ENCODE data around the gene MAP7D2.

Gene MAP7D2

DNA sequence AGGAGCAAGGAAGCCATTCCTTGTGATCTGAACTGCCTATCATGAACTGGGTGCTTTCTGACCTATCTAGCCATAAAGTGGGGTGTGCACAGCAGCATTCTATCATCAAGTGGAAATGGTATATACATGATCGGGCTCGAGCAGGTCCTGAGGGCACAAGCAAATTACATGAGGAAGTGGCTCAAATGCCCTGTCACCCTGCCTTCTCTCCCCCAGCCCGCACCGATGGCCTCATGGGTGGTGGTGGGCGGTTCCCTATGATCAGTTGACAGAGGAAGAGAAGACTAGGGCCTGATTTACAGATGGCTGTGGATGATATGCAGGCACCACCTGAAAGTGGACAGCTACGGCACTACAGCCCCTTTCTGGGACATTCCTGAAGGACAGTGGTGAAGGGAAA, 79.5 kb downstream of the MAP7D2 start:
- no peak for DNase-seq

DNA sequence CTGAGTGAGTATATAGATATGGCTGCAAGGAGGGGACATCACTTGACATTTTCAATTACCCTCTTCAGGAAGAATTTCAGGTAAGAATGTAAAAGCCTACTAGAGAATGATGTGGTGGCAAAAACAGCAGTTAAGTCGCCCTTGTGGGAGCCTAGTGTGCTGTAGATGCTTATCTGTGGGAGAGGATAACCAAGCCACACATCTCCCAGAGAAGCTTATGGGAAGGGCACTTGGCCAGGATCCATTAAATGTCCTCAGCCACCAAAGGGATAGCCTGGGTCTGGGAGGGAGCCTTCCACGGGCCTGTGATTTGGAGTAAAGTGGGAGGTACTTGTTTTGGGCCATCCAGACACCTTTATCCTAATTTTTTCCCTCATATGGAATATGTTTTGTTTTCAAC, 84.5 kb downstream of the MAP7D2 start:
- no peak for DNase-seq

DNA sequence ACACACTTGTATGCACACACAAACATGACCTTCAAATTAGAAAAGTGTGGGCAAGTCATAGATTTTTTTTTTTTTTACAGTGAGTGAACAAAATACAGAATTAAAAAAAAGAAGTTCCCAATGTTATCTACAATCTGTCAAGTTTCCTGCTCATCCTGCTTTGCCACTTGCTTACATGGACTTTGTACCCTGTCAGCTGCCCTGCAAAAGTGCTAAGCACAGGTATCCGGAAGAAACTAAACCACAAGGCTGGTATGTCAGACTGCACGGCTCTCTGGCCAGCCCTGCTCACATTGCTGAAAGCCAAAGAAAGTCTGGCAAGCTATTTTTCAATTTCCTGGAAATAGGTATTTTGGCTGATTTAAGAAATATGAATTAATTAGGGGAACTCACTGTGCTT, 87.0 kb downstream of the MAP7D2 start:
- no peak for DNase-seq

DNA sequence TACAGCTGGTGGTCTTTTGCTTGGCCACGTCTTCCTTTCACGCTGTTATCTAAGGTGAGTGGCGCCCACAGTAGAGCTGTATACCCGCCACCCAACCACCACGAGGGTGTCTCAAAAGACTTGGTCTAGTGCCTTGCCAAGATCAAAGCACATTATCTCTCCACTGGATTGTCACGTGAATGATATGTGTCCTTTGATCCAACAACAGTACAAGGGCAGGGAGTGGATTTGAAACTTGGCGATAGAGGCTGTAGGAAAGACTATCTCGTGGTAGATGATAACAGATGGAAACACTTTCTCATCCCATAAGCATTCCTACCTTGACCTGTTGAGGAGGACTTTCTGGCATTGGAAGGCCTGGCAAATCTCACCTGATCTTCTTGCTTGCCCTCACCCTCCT, 88.1 kb downstream of the MAP7D2 start:
- no peak for DNase-seq

DNA sequence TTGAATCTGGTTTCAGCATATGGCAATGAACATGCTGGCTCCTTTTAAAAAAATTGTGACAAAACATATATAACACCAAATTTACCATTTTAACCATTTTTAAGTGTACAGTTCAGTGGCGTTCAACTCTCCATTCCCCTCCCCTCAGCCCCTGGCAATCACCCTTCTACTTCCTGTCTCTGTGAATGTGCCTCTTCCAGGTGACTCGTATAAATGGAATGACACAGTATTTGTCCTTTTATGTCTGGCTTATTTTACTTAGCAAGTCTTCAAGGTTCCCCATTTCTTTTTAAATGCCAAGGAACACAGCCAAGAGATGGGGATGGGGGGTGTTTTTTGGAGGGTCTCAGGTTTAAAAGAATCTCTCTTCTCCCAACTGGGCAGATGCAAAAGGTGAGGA, 90.4 kb downstream of the MAP7D2 start:
- no peak for DNase-seq

DNA sequence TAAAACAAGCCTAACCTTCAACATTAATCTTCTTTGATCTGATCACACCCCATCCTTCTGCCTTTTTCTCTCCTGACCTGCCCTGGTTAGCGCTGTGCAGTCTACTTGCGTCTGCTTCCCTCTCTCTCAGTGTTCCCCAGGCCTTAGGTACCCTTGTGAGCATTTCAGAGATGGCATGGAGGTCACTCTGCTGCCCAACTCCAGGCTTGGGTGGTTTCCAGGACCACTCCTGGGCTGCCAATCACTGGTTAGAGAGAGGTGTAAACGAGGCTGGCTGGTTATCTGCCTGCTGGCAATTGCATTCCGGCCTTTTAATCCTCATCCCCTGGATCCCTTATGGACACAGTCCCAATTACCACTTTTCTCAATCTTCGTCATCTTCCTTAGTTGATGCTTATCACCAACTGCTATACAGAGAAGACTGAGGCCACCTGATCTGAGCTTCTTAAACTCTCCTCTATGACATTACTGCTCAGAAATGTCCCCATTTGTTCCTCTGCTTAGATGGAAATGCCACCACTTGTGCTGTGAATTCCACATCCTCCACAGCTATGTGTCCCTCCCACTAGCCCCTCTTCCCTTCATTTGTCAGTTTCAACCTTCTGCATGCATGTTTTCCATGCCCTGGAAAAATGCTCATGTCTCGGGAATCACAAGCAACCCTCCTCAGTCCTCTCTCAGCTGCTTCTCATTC, 96.9 kb downstream of the MAP7D2 start:
- no peak for DNase-seq

DNA sequence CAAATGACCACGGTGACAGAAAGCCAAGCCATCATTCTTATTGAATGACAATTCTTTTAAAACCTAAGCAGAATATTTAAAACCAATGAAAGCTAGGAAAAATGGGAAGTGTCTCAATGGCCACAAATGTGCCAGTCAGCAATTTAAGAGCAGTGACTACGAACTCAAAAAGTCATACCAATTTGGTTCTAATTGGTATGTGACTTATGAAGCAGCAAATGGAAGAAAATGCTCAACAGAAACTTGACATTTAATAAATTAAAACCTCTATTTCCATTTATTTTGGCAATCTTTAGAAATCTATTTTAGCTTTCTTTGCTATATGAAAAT, 100.1 kb downstream of the MAP7D2 start:
- DNase-seq = no peak

DNA sequence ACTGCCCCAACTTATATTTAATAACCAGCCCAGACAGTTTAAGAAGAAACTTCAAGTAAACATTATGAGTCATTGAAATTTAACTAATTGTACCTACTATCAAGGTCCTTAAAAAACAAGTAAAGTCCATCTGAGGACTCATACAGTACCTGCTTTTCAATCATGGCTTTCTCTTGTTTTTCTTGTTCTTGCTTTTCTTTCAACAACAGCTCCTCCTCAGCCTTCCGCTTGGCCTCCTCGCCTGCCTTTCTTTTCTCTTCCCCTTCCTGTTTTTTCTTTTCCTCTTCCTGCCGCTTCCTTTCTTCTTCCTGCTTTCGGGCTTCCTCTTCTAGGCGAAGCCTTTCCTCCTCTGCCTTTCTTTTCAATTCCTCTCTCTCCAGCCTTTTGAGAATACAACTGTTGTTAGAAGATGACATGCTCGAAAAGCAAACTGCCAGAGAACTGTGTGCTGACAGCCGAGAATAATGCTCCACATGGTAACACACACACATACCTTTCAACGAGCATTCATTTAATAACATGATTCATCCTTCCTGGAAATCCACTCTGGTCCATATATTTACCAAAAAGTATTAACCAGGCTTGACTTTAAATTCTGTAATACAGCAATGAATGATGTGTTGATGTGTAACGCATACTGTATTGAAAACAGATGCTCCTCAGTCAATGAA, 100.6 kb downstream of the MAP7D2 start:
- DNase-seq = no peak

DNA sequence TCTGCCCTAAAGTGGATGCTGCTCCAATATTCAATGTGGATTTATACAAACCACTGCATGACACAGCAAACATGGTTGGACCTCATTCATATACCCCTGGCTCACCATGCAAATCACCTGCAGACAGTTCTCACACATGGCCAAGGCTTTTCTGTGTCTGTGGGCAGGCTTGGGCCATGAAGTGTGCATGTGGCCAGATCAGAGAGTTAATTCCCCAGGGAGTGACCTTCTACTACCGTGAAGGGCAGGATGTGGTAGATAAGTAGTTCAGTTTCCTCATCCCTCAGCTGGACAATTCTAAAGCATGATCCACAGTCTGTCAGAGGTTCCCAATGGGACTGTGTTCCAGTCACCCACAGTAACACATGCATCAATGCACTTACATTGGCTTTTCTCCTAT, 101.3 kb downstream of the MAP7D2 start:
- no peak for DNase-seq

DNA sequence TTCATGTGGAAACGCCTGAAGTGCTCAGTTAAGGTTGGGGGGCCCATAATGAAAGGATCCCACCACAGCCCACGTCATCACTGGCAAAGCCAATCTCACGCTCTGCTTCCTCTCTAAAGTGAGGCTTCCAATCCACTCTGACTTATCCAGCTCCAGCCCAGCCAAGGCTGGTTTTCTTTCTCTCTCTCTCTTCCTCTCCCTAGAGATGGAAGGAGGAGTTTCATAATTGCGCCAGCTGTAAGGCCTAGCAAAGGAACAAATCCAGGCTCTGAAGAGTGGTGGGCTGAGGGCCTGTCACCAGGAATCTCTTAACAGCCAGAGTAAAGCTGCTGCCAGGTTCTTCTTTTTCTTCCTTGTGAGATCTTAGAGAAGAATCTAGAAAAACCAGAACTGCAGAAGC, 105.1 kb downstream of the MAP7D2 start:
- no peak for DNase-seq

DNA sequence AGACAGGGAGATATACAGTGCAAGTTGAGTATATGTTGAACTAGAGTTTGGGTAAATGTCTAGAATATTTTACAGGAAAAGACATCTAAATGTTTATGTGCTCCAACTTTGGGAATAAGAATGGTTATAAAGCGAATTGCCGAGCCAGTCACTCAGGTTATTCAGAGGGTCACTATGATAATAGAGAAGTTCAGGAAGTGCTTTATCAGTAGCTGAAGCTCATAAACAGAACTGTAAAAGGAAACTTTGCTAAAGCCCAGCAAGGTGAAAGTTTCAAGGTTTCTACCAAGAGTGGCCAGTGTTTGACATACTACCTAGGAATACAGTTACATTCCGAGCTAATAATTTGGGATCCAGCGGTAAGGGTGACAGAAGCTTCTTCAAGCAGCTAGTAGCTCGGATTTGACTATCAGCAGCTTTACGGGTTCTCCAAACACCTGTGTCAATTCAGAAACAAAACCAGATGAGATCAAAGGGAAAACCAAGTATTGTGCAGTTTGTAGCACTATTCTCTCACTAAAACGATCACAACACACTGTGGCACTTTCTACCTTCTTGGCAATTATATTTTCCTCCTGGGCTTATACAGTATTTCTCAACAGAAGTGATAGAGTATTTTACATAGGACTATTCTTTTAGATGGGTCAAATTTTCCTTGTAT, 108.6 kb downstream of the MAP7D2 start:
- DNase-seq = no peak

DNA sequence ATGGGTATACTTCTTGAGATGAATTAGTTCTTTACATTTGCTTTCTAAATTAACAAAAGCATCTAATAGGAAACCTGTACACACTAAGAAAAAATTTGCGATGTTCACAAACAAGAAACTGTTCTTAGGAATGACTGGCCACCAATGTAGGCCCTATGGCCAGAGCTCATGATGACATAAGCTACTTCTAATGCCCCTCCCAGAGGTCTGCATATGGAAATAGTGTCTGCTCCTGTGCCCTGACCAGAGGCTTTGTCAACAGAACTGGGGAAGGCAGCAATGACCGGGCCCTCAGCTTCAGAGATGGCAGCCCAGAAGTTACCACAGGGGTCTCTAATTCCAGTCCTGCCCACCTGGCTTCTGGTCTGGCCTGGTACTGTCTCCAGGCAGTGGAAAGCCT, 110.8 kb downstream of the MAP7D2 start:
- DNase-seq = no peak

DNA sequence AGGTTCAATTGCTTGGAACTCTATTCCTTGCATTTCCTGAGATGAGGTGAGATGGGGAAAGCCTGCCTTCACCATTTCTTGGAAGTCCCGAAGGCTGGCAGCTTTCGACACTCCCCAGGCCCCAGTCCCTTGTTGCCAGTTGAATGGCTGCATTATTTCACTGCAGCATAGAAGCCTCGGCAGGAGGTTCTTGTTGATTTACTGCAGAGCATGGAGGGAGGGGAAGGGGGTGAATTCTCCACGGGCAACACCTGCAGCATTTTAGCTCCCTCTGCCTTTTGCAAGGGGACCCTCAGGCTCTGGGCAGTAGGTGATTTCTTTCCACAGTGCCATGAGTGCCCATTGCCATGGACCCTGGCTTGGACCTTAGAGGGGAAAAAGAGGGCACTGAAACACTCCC, 115.1 kb downstream of the MAP7D2 start:
- no peak for DNase-seq

DNA sequence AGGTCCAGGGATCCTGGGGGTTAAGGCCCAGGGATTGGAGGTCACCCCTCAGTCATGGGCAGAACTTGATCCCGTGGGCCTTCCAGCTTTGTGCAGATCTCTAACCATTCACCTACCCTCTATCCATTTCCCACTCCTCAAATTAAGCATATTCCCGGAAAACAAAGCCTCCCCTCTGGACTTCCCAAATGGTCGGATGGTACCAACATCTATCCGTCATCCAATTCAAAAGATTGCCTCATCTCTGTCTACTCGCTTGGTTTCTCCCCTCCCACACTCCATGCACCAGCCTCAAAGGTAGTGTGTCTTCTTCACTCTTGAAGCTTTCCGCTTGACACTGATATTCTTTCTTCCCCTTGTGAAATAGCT, 125.4 kb downstream of the MAP7D2 start:
- DNase-seq = no peak

DNA sequence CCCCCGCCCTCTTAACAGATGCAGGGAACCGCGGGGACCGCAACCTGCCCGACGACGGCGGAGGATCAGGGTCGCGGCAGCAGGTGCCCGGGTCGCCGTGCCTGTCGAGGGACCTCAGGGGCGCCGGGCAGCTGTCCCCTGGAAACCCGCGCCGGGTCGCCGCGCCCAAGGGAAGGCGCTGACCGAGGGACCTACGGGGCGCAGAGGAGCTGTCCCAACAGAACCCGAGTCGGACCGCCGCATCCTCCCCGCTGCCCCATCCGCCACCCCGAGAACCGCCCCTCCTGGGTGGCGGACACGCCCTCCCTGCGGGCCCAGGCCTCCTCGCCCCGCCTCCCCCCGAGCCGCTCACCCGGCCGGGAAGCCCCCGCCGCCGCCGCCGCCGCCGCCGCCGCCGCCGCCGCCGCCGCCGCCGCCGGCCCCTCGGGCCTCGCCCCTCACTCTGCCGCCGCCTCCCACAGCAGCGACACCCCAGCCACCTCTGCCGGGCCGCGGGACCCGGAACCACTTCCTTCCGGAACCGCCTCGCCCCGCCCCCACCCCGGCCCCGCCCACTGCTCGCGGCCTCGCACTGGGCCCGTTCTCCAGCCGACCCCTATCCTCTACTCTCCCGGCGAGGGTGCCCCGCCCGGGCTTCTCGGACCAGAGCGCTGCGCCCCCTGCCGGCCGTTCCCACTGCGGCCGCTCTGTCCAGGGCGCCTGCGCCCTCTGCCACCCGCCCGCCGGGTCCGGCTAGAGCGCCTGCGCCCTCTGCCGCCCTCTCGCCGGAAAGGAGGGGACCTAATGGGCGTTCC, 126.0 kb downstream of the MAP7D2 start, which contains the start of gene BCLAF3:
Gene BCLAF3 (minus strand): TSS at position 506 of the 794 bp plus-strand sequence. CDS start 20,797 bp downstream, outside the sequence.
- peak; percentile 95 for DNase-seq

DNA sequence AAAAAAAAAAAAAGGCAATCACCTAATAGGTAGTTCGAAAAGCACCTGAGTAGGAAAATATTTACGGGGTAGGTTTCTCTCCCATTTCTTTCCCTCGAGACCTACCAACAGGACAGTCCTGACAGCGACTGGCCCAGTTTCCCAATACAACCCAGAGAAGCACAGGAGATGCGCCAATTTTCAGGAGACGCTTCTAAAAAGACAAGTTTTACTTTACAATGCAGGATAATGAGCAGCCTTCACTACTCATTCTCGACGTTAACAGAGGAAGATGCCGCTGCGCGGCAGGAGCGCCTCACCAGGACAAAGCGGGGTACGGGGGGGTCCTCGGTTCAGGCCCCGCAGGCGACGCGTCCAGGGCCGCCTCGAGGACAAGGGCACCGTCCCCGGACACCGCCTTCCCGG, 126.6 kb downstream of the MAP7D2 start:
- DNase-seq = peak; percentile 14

DNA sequence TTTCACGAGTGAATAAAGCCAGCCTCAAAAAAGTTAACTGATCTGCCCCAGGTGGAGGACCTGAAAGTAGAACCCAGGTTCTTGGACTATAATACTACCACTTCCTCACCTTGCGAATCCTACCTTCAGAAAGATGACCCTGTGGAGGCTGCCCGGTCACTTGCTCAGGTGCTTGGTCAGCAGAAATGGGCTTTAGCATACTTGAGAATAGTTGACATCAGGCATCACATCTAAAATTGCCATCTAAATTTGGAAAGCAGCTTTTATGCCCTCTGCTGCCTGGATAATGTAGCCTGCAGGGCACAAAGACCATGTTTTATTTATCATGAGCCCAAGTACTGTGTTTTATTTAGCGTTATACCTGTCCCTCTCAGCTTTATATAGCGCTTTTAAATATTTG, 128.9 kb downstream of the MAP7D2 start:
- DNase-seq = no peak

DNA sequence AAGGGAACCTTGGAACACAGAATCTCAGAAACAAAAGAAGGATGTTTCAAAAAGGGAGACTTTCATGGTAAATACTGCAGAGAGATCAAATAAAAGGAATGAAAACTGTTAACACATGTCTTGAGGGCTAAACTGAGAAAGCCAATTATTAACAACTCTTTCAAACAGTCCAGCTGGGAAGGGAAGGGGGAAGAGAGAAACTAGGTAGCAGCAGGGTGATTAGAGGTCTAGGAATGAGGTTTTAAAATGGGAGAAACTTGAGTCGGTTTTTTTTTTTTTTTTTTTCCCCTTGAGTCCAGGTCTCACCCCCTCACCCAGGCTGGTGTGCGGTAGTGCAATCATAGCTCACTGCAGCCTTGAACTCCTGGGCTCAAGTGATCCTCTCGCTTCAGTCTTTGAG, 130.2 kb downstream of the MAP7D2 start:
- DNase-seq = no peak

DNA sequence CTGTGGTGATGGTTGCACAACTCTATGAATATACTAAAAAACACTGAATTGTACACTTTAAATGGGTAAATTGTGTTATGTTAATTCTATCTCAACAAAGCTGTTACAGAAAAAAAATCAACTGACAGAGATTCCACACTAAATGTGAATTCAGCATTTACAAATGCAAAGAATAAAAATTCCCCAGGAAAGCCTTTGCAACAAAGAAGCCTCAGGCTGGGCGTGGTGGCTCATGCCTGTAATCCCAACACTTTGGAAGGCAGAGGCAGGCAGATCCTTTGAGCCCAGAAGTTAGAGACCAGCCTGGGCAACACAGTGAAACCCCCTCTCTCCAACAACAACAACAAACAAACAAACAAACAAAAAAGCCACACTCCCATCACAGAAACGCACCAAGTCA, 134.8 kb downstream of the MAP7D2 start:
- DNase-seq = no peak

DNA sequence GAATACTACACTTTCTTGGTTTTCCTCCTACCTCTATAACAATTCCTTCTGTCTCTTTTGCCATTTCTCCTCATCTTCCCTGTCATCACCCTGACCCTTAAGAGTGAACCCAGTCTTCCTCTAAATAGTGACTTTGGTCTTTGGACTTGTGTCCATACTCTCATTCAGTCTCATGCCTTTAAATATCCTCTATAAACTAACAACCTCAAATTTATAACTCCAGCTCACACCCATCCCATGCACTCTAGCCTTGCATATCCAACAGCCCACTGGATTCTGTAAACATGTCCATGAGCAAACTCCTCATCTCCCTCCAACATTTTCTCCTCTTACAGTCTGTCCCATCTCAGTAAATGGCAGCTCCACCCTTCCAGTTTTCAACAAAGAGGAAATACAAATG, 140.9 kb downstream of the MAP7D2 start:
- no peak for DNase-seq

DNA sequence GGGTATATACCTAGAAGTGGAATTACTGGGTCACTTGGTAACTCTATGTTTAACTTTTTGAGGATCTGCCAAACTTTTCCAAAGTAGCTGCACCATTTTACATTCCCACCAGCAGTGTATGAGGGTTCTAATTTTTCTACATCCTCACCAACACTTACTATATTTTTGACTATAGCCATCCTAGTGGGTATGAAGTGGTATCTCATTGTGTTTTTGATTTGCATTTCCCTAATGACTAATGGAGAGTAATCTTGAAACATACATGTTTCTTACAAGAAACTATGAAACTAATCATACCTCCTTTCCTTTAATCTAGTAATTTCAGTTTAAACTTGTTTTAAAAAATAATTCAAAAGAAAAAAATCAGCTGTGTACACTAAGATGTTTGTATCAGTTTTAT, 143.7 kb downstream of the MAP7D2 start:
- no peak for DNase-seq

DNA sequence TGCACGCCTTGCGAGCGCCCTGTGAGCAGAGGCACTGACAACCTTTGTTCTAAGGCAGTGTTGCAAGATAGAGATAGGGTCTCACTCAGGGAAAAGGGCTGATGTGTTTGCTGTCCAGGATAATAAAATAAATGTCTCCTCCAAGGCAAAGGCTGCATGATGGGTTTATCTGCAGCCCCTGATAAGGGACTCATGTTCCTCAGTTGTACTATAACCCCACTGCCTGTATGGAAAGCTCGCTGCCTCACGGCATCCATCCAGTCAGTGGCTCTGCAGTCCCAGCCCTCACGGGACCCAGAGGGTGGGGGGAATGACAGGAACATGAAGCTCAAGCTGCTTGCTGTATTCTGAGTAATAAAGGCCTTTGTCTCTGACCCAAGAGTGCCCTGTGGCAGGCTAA, 148.4 kb downstream of the MAP7D2 start:
- DNase-seq = no peak

DNA sequence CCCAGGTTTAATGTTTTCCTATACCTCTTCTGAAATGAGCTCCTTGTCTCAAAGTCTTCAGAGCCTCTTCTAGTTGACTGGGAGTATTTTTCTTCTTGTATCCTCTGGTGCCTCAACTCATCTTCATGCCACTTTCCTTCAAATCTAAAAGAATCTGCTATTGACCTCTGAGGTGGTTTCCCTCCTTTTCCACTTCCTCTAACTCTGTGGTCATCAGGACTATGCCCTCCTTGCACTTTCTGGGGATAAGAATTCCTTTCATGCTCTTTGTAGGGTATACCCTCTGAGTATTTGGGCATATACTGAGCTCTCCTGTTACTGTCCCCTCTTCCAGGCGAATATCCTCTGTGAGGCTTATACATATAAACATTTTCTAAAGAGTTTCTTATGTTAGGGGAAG, 150.7 kb downstream of the MAP7D2 start:
- no peak for DNase-seq
